Measurements from ENCODE around the gene GAK.

- TF ChIP-seq FOXM1 (IDR thresholded peaks at IDR 0.05; ENCODE audit: low read depth) (no peak), CTCF (IDR thresholded peaks at IDR 0.05) (no peak), USF1 (IDR thresholded peaks at IDR 0.05; ENCODE audit: borderline replicate concordance, low read depth) (no peak), RFX5 (IDR thresholded peaks at IDR 0.05; ENCODE audit: low read length) (no peak), JUND (IDR thresholded peaks at IDR 0.05) (no peak), GABPA (IDR thresholded peaks at IDR 0.05; ENCODE audit: low read depth) (no peak), MAX (IDR thresholded peaks at IDR 0.05; ENCODE audit: low read depth) (no peak), FOXJ3 (CRISPR knock-in tag; IDR thresholded peaks at IDR 0.05) (no peak), EZH2phosphoT487 (IDR thresholded peaks at IDR 0.05; ENCODE audit: borderline replicate concordance, low read depth) (no peak), GATA2 (CRISPR knock-in tag; IDR thresholded peaks at IDR 0.05) (no peak), RXRA (IDR thresholded peaks at IDR 0.05; ENCODE audit: borderline replicate concordance, low read depth) (no peak), CHD2 (IDR thresholded peaks at IDR 0.05; ENCODE audit: low read length, partially characterized antibody) (no peak), RCOR1 (IDR thresholded peaks at IDR 0.05; ENCODE audit: low read length) (no peak)
Measured at GRCh38 chr4:827209-828081, 104.7 kb downstream of the GAK start.

Data from SK-N-SH (cell line).